ENCODE measurements around the gene SLC6A17. TPM values are rescaled to one million over a fixed set of nuclear protein-coding genes. Genes with fewer than 3 reads are reported as not detected.

The SLC6A17 gene
- total RNA-seq, 1 experiment from 2014 or later = 0.24 TPM

DNA sequence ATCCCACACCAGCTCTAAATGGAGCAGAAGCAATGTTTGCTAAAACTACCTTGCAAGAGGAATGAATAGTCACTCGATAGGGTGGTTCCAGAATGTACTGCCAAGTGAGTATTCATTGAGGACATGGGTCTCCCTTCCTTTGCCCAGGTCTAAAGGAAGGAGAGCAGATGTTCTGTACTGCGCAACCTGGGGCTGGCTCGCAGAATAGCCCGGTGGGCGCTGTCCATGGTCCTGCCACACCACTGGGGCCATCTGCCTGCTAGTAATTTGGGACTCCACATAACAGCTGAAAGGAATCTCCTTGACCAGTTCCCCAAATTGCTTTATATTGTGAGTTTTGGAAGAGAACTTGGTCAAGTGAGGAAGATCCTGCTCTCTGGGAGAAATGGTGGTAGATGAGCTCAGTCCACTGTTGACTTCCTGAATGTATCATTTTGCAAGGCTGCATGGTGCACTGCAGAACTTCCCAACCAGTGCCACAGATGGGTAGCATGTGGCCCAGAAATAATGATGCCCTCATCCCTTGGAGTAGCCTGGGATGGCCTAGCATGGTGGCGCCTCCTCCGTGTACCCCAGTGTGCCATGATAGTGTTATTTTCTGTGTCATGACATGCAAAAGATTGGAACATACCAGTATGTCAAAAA is 5.7 kb downstream of the SLC6A17 start (continued):
- TF ChIP-seq, protein P1, sequence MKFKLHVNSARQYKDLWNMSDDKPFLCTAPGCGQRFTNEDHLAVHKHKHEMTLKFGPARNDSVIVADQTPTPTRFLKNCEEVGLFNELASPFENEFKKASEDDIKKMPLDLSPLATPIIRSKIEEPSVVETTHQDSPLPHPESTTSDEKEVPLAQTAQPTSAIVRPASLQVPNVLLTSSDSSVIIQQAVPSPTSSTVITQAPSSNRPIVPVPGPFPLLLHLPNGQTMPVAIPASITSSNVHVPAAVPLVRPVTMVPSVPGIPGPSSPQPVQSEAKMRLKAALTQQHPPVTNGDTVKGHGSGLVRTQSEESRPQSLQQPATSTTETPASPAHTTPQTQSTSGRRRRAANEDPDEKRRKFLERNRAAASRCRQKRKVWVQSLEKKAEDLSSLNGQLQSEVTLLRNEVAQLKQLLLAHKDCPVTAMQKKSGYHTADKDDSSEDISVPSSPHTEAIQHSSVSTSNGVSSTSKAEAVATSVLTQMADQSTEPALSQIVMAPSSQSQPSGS (CRISPR knock-in tag; IDR thresholded peaks at IDR 0.05; ENCODE audit: borderline replicate concordance, low read depth) = no peak
- TF ChIP-seq ZBTB21 (CRISPR knock-in tag; IDR thresholded peaks at IDR 0.05; ENCODE audit: borderline replicate concordance) = 0 out of 2 replicates have a peak, but pooled peaks have one; percentile 19
- TF ChIP-seq, protein P2, sequence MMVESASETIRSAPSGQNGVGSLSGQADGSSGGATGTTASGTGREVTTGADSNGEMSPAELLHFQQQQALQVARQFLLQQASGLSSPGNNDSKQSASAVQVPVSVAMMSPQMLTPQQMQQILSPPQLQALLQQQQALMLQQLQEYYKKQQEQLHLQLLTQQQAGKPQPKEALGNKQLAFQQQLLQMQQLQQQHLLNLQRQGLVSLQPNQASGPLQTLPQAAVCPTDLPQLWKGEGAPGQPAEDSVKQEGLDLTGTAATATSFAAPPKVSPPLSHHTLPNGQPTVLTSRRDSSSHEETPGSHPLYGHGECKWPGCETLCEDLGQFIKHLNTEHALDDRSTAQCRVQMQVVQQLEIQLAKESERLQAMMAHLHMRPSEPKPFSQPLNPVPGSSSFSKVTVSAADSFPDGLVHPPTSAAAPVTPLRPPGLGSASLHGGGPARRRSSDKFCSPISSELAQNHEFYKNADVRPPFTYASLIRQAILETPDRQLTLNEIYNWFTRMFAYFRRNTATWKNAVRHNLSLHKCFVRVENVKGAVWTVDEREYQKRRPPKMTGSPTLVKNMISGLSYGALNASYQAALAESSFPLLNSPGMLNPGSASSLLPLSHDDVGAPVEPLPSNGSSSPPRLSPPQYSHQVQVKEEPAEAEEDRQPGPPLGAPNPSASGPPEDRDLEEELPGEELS (CRISPR knock-in tag; IDR thresholded peaks at IDR 0.05) = peak; percentile 97
- TF ChIP-seq, protein P3, sequence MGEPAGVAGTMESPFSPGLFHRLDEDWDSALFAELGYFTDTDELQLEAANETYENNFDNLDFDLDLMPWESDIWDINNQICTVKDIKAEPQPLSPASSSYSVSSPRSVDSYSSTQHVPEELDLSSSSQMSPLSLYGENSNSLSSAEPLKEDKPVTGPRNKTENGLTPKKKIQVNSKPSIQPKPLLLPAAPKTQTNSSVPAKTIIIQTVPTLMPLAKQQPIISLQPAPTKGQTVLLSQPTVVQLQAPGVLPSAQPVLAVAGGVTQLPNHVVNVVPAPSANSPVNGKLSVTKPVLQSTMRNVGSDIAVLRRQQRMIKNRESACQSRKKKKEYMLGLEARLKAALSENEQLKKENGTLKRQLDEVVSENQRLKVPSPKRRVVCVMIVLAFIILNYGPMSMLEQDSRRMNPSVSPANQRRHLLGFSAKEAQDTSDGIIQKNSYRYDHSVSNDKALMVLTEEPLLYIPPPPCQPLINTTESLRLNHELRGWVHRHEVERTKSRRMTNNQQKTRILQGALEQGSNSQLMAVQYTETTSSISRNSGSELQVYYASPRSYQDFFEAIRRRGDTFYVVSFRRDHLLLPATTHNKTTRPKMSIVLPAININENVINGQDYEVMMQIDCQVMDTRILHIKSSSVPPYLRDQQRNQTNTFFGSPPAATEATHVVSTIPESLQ (CRISPR knock-in tag; IDR thresholded peaks at IDR 0.05) = no peak
- no peak for TF ChIP-seq ZNF317 (CRISPR knock-in tag; IDR thresholded peaks at IDR 0.05; ENCODE audit: borderline replicate concordance, low read depth)
- TF ChIP-seq ZNF121 (CRISPR knock-in tag; IDR thresholded peaks at IDR 0.05) = no peak
- TF ChIP-seq, protein P4, sequence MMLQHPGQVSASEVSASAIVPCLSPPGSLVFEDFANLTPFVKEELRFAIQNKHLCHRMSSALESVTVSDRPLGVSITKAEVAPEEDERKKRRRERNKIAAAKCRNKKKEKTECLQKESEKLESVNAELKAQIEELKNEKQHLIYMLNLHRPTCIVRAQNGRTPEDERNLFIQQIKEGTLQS (CRISPR knock-in tag; conservative IDR thresholded peaks at IDR 0.05) = no peak
- TF ChIP-seq, protein P5, sequence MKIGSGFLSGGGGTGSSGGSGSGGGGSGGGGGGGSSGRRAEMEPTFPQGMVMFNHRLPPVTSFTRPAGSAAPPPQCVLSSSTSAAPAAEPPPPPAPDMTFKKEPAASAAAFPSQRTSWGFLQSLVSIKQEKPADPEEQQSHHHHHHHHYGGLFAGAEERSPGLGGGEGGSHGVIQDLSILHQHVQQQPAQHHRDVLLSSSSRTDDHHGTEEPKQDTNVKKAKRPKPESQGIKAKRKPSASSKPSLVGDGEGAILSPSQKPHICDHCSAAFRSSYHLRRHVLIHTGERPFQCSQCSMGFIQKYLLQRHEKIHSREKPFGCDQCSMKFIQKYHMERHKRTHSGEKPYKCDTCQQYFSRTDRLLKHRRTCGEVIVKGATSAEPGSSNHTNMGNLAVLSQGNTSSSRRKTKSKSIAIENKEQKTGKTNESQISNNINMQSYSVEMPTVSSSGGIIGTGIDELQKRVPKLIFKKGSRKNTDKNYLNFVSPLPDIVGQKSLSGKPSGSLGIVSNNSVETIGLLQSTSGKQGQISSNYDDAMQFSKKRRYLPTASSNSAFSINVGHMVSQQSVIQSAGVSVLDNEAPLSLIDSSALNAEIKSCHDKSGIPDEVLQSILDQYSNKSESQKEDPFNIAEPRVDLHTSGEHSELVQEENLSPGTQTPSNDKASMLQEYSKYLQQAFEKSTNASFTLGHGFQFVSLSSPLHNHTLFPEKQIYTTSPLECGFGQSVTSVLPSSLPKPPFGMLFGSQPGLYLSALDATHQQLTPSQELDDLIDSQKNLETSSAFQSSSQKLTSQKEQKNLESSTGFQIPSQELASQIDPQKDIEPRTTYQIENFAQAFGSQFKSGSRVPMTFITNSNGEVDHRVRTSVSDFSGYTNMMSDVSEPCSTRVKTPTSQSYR (CRISPR knock-in tag; IDR thresholded peaks at IDR 0.05) = peak; percentile 76; the same call in 1 of the 2 replicates
- no peak for TF ChIP-seq PRRX2 (CRISPR knock-in tag; IDR thresholded peaks at IDR 0.05)
- TF ChIP-seq CREB1 (CRISPR knock-in tag; IDR thresholded peaks at IDR 0.05) = peak; percentile 43; the same call in 1 of the 2 replicates
- no peak for TF ChIP-seq IRF2 (CRISPR knock-in tag; IDR thresholded peaks at IDR 0.05; ENCODE audit: borderline replicate concordance, low read depth)
- TF ChIP-seq NFATC4 (CRISPR knock-in tag; IDR thresholded peaks at IDR 0.05) = no peak
- peak; percentile 80; the same call in 1 of the 2 replicates for TF ChIP-seq ZNF219 (CRISPR knock-in tag; IDR thresholded peaks at IDR 0.05; ENCODE audit: borderline replicate concordance)
- TF ChIP-seq, protein P6, sequence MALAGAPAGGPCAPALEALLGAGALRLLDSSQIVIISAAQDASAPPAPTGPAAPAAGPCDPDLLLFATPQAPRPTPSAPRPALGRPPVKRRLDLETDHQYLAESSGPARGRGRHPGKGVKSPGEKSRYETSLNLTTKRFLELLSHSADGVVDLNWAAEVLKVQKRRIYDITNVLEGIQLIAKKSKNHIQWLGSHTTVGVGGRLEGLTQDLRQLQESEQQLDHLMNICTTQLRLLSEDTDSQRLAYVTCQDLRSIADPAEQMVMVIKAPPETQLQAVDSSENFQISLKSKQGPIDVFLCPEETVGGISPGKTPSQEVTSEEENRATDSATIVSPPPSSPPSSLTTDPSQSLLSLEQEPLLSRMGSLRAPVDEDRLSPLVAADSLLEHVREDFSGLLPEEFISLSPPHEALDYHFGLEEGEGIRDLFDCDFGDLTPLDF (CRISPR knock-in tag; IDR thresholded peaks at IDR 0.05) = peak; percentile 74; the same call in 1 of the 2 replicates
- peak; percentile 82; the same call in 1 of the 2 replicates for TF ChIP-seq SMAD4 (CRISPR knock-in tag; IDR thresholded peaks at IDR 0.05)
- TF ChIP-seq, protein P7, sequence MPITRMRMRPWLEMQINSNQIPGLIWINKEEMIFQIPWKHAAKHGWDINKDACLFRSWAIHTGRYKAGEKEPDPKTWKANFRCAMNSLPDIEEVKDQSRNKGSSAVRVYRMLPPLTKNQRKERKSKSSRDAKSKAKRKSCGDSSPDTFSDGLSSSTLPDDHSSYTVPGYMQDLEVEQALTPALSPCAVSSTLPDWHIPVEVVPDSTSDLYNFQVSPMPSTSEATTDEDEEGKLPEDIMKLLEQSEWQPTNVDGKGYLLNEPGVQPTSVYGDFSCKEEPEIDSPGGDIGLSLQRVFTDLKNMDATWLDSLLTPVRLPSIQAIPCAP (CRISPR knock-in tag; IDR thresholded peaks at IDR 0.05) = peak; percentile 82; the same call in 1 of the 2 replicates
- TF ChIP-seq, protein P8, sequence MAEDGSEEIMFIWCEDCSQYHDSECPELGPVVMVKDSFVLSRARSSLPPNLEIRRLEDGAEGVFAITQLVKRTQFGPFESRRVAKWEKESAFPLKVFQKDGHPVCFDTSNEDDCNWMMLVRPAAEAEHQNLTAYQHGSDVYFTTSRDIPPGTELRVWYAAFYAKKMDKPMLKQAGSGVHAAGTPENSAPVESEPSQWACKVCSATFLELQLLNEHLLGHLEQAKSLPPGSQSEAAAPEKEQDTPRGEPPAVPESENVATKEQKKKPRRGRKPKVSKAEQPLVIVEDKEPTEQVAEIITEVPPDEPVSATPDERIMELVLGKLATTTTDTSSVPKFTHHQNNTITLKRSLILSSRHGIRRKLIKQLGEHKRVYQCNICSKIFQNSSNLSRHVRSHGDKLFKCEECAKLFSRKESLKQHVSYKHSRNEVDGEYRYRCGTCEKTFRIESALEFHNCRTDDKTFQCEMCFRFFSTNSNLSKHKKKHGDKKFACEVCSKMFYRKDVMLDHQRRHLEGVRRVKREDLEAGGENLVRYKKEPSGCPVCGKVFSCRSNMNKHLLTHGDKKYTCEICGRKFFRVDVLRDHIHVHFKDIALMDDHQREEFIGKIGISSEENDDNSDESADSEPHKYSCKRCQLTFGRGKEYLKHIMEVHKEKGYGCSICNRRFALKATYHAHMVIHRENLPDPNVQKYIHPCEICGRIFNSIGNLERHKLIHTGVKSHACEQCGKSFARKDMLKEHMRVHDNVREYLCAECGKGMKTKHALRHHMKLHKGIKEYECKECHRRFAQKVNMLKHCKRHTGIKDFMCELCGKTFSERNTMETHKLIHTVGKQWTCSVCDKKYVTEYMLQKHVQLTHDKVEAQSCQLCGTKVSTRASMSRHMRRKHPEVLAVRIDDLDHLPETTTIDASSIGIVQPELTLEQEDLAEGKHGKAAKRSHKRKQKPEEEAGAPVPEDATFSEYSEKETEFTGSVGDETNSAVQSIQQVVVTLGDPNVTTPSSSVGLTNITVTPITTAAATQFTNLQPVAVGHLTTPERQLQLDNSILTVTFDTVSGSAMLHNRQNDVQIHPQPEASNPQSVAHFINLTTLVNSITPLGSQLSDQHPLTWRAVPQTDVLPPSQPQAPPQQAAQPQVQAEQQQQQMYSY (CRISPR knock-in tag; IDR thresholded peaks at IDR 0.05) = no peak
- peak; percentile 44; the same call in 1 of the 2 replicates for TF ChIP-seq NFYB (CRISPR knock-in tag; conservative IDR thresholded peaks at IDR 0.05; ENCODE audit: low read depth)
- TF ChIP-seq RELA (CRISPR knock-in tag; IDR thresholded peaks at IDR 0.05; ENCODE audit: borderline replicate concordance) = peak; percentile 58; the same call in 1 of the 2 replicates
- TF ChIP-seq SOX15 (CRISPR knock-in tag; IDR thresholded peaks at IDR 0.05) = no peak
- peak; percentile 85 for TF ChIP-seq TEAD4 (CRISPR knock-in tag; IDR thresholded peaks at IDR 0.05)
- TF ChIP-seq GTF2I (CRISPR knock-in tag; conservative IDR thresholded peaks at IDR 0.05) = no peak
- peak; percentile 67; the same call in 1 of the 2 replicates for TF ChIP-seq ESRRA (CRISPR knock-in tag; IDR thresholded peaks at IDR 0.05; ENCODE audit: borderline replicate concordance)
- peak; percentile 70; the same call in 1 of the 2 replicates for TF ChIP-seq TP53 (CRISPR knock-in tag; IDR thresholded peaks at IDR 0.05)
